ENCODE data around the gene RANBP3L.
"Not testable (repeated sequence)": the region's sequence is repeated elsewhere in the genome, so short reads cannot be mapped to it uniquely, and the experiment has no call there.

The RANBP3L gene

DNA sequence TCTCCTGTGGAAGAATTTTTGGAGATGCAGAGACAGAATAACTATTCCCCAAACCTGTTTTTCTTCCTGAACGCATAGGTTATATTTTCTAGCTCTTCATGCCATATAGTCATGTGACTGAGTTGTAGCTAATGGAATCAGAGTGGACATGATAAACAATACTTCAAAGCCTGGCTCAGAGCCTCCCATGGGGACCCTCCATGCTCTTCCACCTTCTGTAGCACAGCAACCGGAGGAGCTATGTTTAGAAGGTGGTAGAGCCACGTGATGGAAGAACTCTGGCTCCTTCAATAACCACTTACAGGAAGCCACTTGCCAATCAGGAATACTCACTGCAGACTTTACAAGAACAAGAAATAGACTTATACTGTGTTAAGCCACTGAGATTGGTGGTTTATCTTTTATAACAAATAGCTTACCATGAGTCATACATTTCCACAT lies 99.2 kb downstream of the RANBP3L start:
- DNase-seq, result no peak

- DNase-seq, result no peak
Measured at GRCh38 chr5:36200513-36200912, 101.2 kb downstream of the RANBP3L start.

- no peak for DNase-seq
Measured at GRCh38 chr5:36199620-36200019, 102.1 kb downstream of the RANBP3L start.

DNA sequence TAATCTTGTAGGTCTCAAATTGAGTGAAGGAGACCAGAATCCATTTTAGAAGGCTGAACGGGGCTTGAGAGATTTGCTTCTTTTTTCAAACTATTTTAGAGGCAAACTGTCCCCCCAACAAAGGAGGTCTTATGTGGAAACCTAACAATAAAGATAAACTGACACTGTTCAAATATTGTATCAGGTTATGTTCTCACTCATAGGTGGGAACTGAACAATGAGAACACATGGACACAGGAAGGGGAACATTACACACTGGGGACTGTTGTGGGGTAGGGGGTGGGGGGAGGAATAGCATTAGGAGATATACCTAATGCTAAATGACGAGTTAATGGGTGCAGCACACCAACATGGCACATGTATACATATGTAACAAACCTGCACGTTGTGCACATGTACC lies 102.9 kb downstream of the RANBP3L start:
- DNase-seq, result not testable (repeated sequence)

Data from activated CD8-positive, alpha-beta memory T cell treated with anti-CD3 and anti-CD28 coated beads, Interleukin-2, amount 50 U/mL, for 48 hours (primary cell).